ENCODE data around the gene ROBO1.
"Not testable (repeated sequence)": the region's sequence is repeated elsewhere in the genome, so short reads cannot be mapped to it uniquely, and the experiment has no call there.

ROBO1 gene

GRCh38 chr3:79543218-79543982 lies 224.4 kb downstream of the ROBO1 start:
- DNase-seq: no peak

- no peak for DNase-seq
Observed at GRCh38 chr3:79534727-79535126, 233.1 kb downstream of the ROBO1 start.

GRCh38 chr3:79531566-79532295 lies 236.1 kb downstream of the ROBO1 start:
- no peak for DNase-seq

GRCh38 chr3:79521221-79521848 lies 246.5 kb downstream of the ROBO1 start:
- no peak for DNase-seq

- DNase-seq: no peak
Observed at GRCh38 chr3:79517766-79518413, 249.9 kb downstream of the ROBO1 start.

- DNase-seq: no peak
Observed at GRCh38 chr3:79516795-79517194, 251.0 kb downstream of the ROBO1 start.

- DNase-seq: no peak
Observed at GRCh38 chr3:79515072-79515471, 252.7 kb downstream of the ROBO1 start.

GRCh38 chr3:79514069-79514468 lies 253.7 kb downstream of the ROBO1 start:
- DNase-seq: no peak

GRCh38 chr3:79506751-79507150 lies 261.0 kb downstream of the ROBO1 start:
- no peak for DNase-seq

- DNase-seq: not testable (repeated sequence)
Observed at GRCh38 chr3:79502216-79502681, 265.5 kb downstream of the ROBO1 start.

GRCh38 chr3:79497447-79498111 lies 270.2 kb downstream of the ROBO1 start:
- DNase-seq: no peak

- DNase-seq: no peak
Observed at GRCh38 chr3:79491029-79491641, 276.7 kb downstream of the ROBO1 start.

GRCh38 chr3:79490165-79491028 lies 277.4 kb downstream of the ROBO1 start:
- no peak for DNase-seq

GRCh38 chr3:79488407-79488806 lies 279.4 kb downstream of the ROBO1 start:
- no peak for DNase-seq

- DNase-seq: no peak
Observed at GRCh38 chr3:79480746-79481145, 287.1 kb downstream of the ROBO1 start.

- no peak for DNase-seq
Observed at GRCh38 chr3:79478620-79479019, 289.2 kb downstream of the ROBO1 start.

- DNase-seq: no peak
Observed at GRCh38 chr3:79477242-79477641, 290.6 kb downstream of the ROBO1 start.

- DNase-seq: no peak
Observed at GRCh38 chr3:79473993-79474392, 293.8 kb downstream of the ROBO1 start.

- no peak for DNase-seq
Observed at GRCh38 chr3:79467721-79468120, 300.1 kb downstream of the ROBO1 start.

GRCh38 chr3:79461129-79461792 lies 306.5 kb downstream of the ROBO1 start:
- no peak for DNase-seq

GRCh38 chr3:79453600-79453999 lies 314.2 kb downstream of the ROBO1 start:
- no peak for DNase-seq
